Esophagus muscularis mucosa (tissue), 4 donors: ENCODE results near the gene TMED7.

Experiments used
- CTCF ChIP-seq, 3 experiments: fragments of 200-600 bp in 2 of 3; fragments of 450-650 bp in 1 of 3; sonication (generic) in 2 of 3; IDR thresholded peaks; one replicate each; pipeline ENCODE4 v1.5.1; 2017 to 2019; ENCODE audit warnings: antibody characterized with exemption in 3 of 3, mild to moderate bottlenecking in 2 of 3, moderate library complexity in 1 of 3
- EP300 ChIP-seq: sonication (generic); formaldehyde crosslinking; IDR thresholded peaks from one replicate; pipeline ENCODE4 v1.6.1; 2017; ENCODE audit warnings: antibody characterized with exemption
- POLR2A ChIP-seq: fragments of 450-650 bp; IDR thresholded peaks from one replicate; pipeline ENCODE4 v1.6.1; 2017; ENCODE audit warnings: antibody characterized with exemption, moderate library complexity, mild to moderate bottlenecking, low read depth

- TF ChIP-seq POLR2A: no peak
- no peak for TF ChIP-seq CTCF (IDR thresholded peaks at IDR 0.05)
- no peak for TF ChIP-seq EP300
These were observed 57.2 kb downstream of the TMED7 start for GRCh38 chr5:115568668-115569067.
